Myocyte (in vitro differentiated cells): Measurements from ENCODE around the gene HBM. TPM values are rescaled to one million over a fixed set of nuclear protein-coding genes. Genes with fewer than 3 reads are reported as not detected.
"Not testable (repeated sequence)": the region's sequence is repeated elsewhere in the genome, so short reads cannot be mapped to it uniquely, and the experiment has no call there.

Source experiments
- DNase-seq: peaks from one replicate; pipeline ENCODE4 v3.0.0-alpha.2; 2012; ENCODE audit warnings: low read depth
- total RNA-seq: library from RNA; depleted of rRNA; stranded (reverse); fragments of >200 nt; gene quantifications from 2 replicates; pipeline ENCODE4 v1.2.3, GENCODE V29; 2014

Gene HBM
- total RNA-seq, 1 donor from 2014 or later: not detected

- DNase-seq: no peak
Observed at GRCh38 chr16:144797-145252, 21.0 kb upstream of the HBM start.

GRCh38 chr16:146646-147045 is 19.1 kb upstream of the HBM start:
- no peak for DNase-seq

GRCh38 chr16:149024-149660 is 16.6 kb upstream of the HBM start:
- DNase-seq: peak; percentile 22

- no peak for DNase-seq
Observed at GRCh38 chr16:152141-153128, 13.3 kb upstream of the HBM start, which contains the start of gene HBZ. Gene HBZ, plus strand, starts transcription at chr16:152644. Its CDS starts 266 bp downstream, at chr16:152910.

GRCh38 chr16:153129-153521 is 12.7 kb upstream of the HBM start:
- DNase-seq: not testable (repeated sequence)

- not testable (repeated sequence) for DNase-seq
Observed at GRCh38 chr16:153550-154216, 12.1 kb upstream of the HBM start.

GRCh38 chr16:154217-155030 is 11.4 kb upstream of the HBM start:
- DNase-seq: peak; percentile 48

- DNase-seq: no peak
Observed at GRCh38 chr16:155031-155398, 10.8 kb upstream of the HBM start.

GRCh38 chr16:159136-159849 is 6.5 kb upstream of the HBM start:
- DNase-seq: no peak

GRCh38 chr16:160242-160641 is 5.5 kb upstream of the HBM start:
- not testable (repeated sequence) for DNase-seq

- DNase-seq: no peak
Observed at GRCh38 chr16:160691-161190, 5.0 kb upstream of the HBM start.

GRCh38 chr16:162271-162991 is 3.3 kb upstream of the HBM start:
- DNase-seq: no peak

- not testable (repeated sequence) for DNase-seq
Observed at GRCh38 chr16:163139-163538, 2.6 kb upstream of the HBM start.

GRCh38 chr16:163696-164095 is 2.1 kb upstream of the HBM start:
- not testable (repeated sequence) for DNase-seq

- not testable (repeated sequence) for DNase-seq
Observed at GRCh38 chr16:164134-164823, 1.5 kb upstream of the HBM start.

- DNase-seq: no peak
Observed at GRCh38 chr16:164827-165538, 795 bp upstream of the HBM start.

GRCh38 chr16:166375-167121 is 770 bp downstream of the HBM start:
- no peak for DNase-seq
